BE2C (cell line): Measurements from ENCODE around the gene CSMD2.

ENCODE experiments used
- DNase-seq: peaks from one replicate; pipeline ENCODE4 v3.0.0-alpha.2; 2020
- H3K27me3 ChIP-seq: fragments of 250-450 bp; sonication (Bioruptor Pico); 2 replicates; pipeline ENCODE4 v1.5.1; 2020; ENCODE audit warnings: mild to moderate bottlenecking
- H3K36me3 ChIP-seq: fragments of 250-450 bp; sonication (Bioruptor Pico); 2 replicates; pipeline ENCODE4 v1.5.1; 2020; ENCODE audit warnings: mild to moderate bottlenecking
- H3K4me1 ChIP-seq: fragments of 250-450 bp; sonication (Bioruptor Pico); 2 replicates; pipeline ENCODE4 v1.5.1; 2020
- H3K4me3 ChIP-seq: 2 replicates; pipeline ENCODE4 v1.5.1; 2011; ENCODE audit warnings: low read depth, low read length
- H3K9me3 ChIP-seq: fragments of 250-450 bp; sonication (Bioruptor Pico); 2 replicates; pipeline ENCODE4 v1.5.1; 2020
- CTCF ChIP-seq: IDR thresholded peaks from 2 replicates; pipeline ENCODE4 v1.5.1; 2012; ENCODE audit warnings: mild to moderate bottlenecking, low read depth, low read length

CSMD2 gene

GRCh38 chr1:34052565-34052964 is 112.5 kb downstream of the CSMD2 start:
- Histone ChIP-seq H3K27me3 (no peaks in the 10 kb centered on the region), H3K4me3 (no peak overlapping the region), H3K4me1 (no peaks in the 10 kb centered on the region), H3K36me3 (no peaks in the 10 kb centered on the region), H3K9me3 (no peaks in the 10 kb centered on the region)
- DNase-seq: no peak
- no peak for TF ChIP-seq CTCF

- H3K36me3 ChIP-seq: no peaks in the 10 kb centered on the region
- TF ChIP-seq CTCF: no peak
- no peaks in the 10 kb centered on the region for H3K4me1 ChIP-seq
- H3K4me3 ChIP-seq: no peak overlapping the region
- H3K9me3 ChIP-seq: no peaks in the 10 kb centered on the region
- no peak for DNase-seq
- H3K27me3 ChIP-seq: no peaks in the 10 kb centered on the region
Observed at GRCh38 chr1:34050709-34051485, 114.1 kb downstream of the CSMD2 start.

- H3K9me3 ChIP-seq: no peaks in the 10 kb centered on the region
- TF ChIP-seq CTCF: no peak
Observed at GRCh38 chr1:34049994-34050393, 115.0 kb downstream of the CSMD2 start.

GRCh38 chr1:34049477-34049876 is 115.6 kb downstream of the CSMD2 start:
- Histone ChIP-seq H3K27me3 (no peaks in the 10 kb centered on the region), H3K36me3 (no peaks in the 10 kb centered on the region), H3K4me3 (no peak overlapping the region), H3K9me3 (no peaks in the 10 kb centered on the region), H3K4me1 (no peaks in the 10 kb centered on the region)
- no peak for DNase-seq
- TF ChIP-seq CTCF: no peak

More at GRCh38 chr1:34049994-34050393, 115.0 kb downstream of the CSMD2 start:
- DNase-seq: no peak
- Histone ChIP-seq H3K36me3 (no peaks in the 10 kb centered on the region), H3K4me3 (no peak overlapping the region), H3K4me1 (no peaks in the 10 kb centered on the region), H3K27me3 (no peaks in the 10 kb centered on the region)

- Histone ChIP-seq H3K4me1 (no peaks in the 10 kb centered on the region), H3K27me3 (no peaks in the 10 kb centered on the region), H3K36me3 (no peaks in the 10 kb centered on the region), H3K9me3 (no peaks in the 10 kb centered on the region), H3K4me3 (no peak overlapping the region)
- no peak for DNase-seq
- TF ChIP-seq CTCF: no peak
Observed at GRCh38 chr1:34037856-34038255, 127.2 kb downstream of the CSMD2 start.

GRCh38 chr1:34037109-34037508 is 127.9 kb downstream of the CSMD2 start:
- Histone ChIP-seq H3K9me3 (no peaks in the 10 kb centered on the region), H3K27me3 (no peaks in the 10 kb centered on the region), H3K4me1 (no peaks in the 10 kb centered on the region), H3K36me3 (no peaks in the 10 kb centered on the region), H3K4me3 (no peak overlapping the region)
- TF ChIP-seq CTCF: no peak
- DNase-seq: no peak
